Sigmoid colon (tissue), 4 donors: ENCODE measurements around the gene CD180.

Experiments
- POLR2AphosphoS5 ChIP-seq, 4 donors: sonication (generic); formaldehyde crosslinking; IDR thresholded peaks; one replicate each; pipeline ENCODE4 v1.6.1; 2017; ENCODE audit warnings: antibody characterized with exemption in 4 of 4
- TF ChIP-seq, protein P1 (sequence below), 4 experiments: fragments of 450-650 bp in 3 of 4; fragments of 200-600 bp in 1 of 4; IDR thresholded peaks; one replicate each; pipeline ENCODE4 v1.5.1; 2016 to 2019; ENCODE audit warnings: antibody characterized with exemption in 4 of 4, mild to moderate bottlenecking in 3 of 4, moderate library complexity in 2 of 4

GRCh38 chr5:67233075-67233474, 36.5 kb upstream of the CD180 start:
- TF ChIP-seq, protein P1, sequence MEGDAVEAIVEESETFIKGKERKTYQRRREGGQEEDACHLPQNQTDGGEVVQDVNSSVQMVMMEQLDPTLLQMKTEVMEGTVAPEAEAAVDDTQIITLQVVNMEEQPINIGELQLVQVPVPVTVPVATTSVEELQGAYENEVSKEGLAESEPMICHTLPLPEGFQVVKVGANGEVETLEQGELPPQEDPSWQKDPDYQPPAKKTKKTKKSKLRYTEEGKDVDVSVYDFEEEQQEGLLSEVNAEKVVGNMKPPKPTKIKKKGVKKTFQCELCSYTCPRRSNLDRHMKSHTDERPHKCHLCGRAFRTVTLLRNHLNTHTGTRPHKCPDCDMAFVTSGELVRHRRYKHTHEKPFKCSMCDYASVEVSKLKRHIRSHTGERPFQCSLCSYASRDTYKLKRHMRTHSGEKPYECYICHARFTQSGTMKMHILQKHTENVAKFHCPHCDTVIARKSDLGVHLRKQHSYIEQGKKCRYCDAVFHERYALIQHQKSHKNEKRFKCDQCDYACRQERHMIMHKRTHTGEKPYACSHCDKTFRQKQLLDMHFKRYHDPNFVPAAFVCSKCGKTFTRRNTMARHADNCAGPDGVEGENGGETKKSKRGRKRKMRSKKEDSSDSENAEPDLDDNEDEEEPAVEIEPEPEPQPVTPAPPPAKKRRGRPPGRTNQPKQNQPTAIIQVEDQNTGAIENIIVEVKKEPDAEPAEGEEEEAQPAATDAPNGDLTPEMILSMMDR (IDR thresholded peaks at IDR 0.05) = no peak
- TF ChIP-seq POLR2AphosphoS5 (IDR thresholded peaks at IDR 0.05) = no peak
